ENCODE data around the gene MYF5.

Gene MYF5

GRCh38 chr12:80763874-80764273, 47.2 kb downstream of the MYF5 start:
- no peaks in the 10 kb centered on the region for H3K36me3 Mint-ChIP-seq (ENCODE audit: low read depth)
- no peaks in the 10 kb centered on the region for H3K9me3 Mint-ChIP-seq
- no peak overlapping the region for H3K4me3 Mint-ChIP-seq
- H3K4me1 Mint-ChIP-seq (ENCODE audit: low read depth), result no peaks in the 10 kb centered on the region
- peaks cover 7% of the 10 kb centered on the region for H3K27me3 Mint-ChIP-seq
- intact Hi-C loops (cut with micrococcal nuclease), result loop anchor here (2.0 to 5.0 kb wide), 2 partner anchors 292 to 351 kb away; no protein-coding TSS in a partner anchor
- no peak overlapping the region for H3K27ac Mint-ChIP-seq

- Mint-ChIP-seq H3K27ac (no peak overlapping the region), H3K27me3 (peaks cover 5% of the 10 kb centered on the region), H3K4me1 (ENCODE audit: low read depth) (no peaks in the 10 kb centered on the region), H3K36me3 (ENCODE audit: low read depth) (no peaks in the 10 kb centered on the region), H3K4me3 (no peak overlapping the region), H3K9me3 (no peaks in the 10 kb centered on the region)
- intact Hi-C loops (cut with micrococcal nuclease), result no loop called here
These were observed 49.5 kb downstream of the MYF5 start for GRCh38 chr12:80766210-80766609.

- no peak overlapping the region for H3K27ac Mint-ChIP-seq
- no peaks in the 10 kb centered on the region for H3K36me3 Mint-ChIP-seq (ENCODE audit: low read depth)
- no peak overlapping the region for H3K4me3 Mint-ChIP-seq
- intact Hi-C loops (cut with micrococcal nuclease), result no loop called here
- H3K4me1 Mint-ChIP-seq (ENCODE audit: low read depth), result no peaks in the 10 kb centered on the region
- H3K9me3 Mint-ChIP-seq, result no peaks in the 10 kb centered on the region
- H3K27me3 Mint-ChIP-seq, result peaks cover 3% of the 10 kb centered on the region
These were observed 50.2 kb downstream of the MYF5 start for GRCh38 chr12:80766897-80767296.

All from dendritic cell treated with granulocyte-macrophage colony-stimulating factor and Interleukin-4, amounts not matched to agents 40 ng/mL and 50 ng/mL, for 4 days (primary cell).